ENCODE results near the gene COL18A1. TPM values are rescaled to one million over a fixed set of nuclear protein-coding genes. Genes with fewer than 3 reads are reported as not detected.
A peak's percentile ranks its signal among the peaks of the same experiment; 100 is the strongest.

The COL18A1 gene
- total RNA-seq, 4 donors from 2014 or later: 124 to 224 (median 173) TPM

DNA sequence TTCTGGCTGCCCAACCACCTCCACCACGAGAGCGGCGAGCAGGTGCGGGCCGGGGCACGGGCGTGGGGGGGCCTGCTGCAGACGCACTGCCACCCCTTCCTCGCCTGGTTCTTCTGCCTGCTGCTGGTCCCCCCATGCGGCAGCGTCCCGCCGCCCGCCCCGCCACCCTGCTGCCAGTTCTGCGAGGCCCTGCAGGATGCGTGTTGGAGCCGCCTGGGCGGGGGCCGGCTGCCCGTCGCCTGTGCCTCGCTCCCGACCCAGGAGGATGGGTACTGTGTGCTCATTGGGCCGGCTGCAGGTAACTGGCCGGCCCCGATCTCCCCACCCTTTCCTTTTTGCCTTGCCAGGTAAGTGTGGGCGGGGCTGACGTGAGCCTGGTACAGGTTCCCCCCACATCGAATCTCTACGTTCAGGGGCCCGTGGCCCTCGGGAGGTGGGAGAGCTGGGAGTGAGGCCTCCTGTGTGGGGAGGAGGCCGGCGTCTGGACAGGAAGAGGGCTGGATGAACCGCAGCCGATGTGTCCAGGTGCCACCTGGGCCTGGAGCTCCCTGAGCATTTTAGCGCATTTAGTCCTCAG, 51.7 kb downstream of the COL18A1 start:
- no peak for DNase-seq (ENCODE audit: low spot score in 2 of 2)
- H3K4me3 ChIP-seq: peak overlapping the region; percentile 6 to 47 (median 26)
- H3K27ac ChIP-seq: peak overlapping the region in 3 of 4 donors; percentile 8 to 75 (median 63)
- TF ChIP-seq, protein P1, sequence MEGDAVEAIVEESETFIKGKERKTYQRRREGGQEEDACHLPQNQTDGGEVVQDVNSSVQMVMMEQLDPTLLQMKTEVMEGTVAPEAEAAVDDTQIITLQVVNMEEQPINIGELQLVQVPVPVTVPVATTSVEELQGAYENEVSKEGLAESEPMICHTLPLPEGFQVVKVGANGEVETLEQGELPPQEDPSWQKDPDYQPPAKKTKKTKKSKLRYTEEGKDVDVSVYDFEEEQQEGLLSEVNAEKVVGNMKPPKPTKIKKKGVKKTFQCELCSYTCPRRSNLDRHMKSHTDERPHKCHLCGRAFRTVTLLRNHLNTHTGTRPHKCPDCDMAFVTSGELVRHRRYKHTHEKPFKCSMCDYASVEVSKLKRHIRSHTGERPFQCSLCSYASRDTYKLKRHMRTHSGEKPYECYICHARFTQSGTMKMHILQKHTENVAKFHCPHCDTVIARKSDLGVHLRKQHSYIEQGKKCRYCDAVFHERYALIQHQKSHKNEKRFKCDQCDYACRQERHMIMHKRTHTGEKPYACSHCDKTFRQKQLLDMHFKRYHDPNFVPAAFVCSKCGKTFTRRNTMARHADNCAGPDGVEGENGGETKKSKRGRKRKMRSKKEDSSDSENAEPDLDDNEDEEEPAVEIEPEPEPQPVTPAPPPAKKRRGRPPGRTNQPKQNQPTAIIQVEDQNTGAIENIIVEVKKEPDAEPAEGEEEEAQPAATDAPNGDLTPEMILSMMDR (IDR thresholded peaks at IDR 0.05): no peak
- TF ChIP-seq POLR2A (IDR thresholded peaks at IDR 0.05) (no peak), EP300 (IDR thresholded peaks at IDR 0.05) (no peak)
- peaks cover 0 to 11% (median 3%) of the 10 kb centered on the region in 4 donors for H3K9me3 ChIP-seq
- 87 to 90% methylated on average over 24 to 25 of the region's 38 CpGs for WGBS, 2 donors
- no peaks in the 10 kb centered on the region for H3K27me3 ChIP-seq
- H3K4me1 ChIP-seq: peaks cover 0 to 40% (median 17%) of the 10 kb centered on the region in 4 donors
- peaks cover 0 to 18% (median 0%) of the 10 kb centered on the region in 3 donors for H3K36me3 ChIP-seq

DNA sequence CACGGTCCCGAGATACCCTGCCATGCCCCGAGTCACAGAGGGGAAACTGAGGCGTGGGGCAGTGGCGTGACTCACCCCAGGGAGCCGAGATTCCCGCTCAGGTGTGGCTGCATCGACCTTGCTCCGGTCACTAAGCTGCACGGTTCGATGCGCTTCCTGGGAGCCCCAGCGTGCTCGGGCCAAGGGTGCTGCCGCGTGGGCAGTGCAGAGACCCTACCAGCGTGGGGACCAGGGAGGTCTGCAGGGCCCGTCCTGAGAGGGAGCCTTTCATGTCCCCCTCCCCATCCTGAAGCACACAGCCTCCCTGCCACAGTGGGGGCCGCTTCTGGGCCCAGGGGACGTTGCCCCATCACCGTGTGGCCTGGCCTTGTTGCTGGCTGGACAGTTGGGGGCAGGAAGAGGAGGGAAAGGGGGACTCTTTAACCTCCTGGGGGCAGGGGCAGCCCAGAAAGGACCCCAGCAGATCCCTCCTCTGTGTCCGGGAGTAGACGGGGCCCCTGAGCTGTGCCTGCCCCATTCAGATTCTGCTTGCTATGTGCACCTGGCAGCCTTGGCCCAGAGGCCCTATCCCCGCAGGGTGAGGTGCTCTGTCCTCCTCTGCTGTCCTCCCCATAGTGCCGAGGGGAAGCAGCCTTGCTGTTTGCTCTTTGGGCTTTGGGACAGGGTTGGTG, 52.3 kb downstream of the COL18A1 start:
- Histone ChIP-seq H3K4me3 (peak overlapping the region; percentile 16 to 47 (median 26)), H3K36me3 (peaks cover 0 to 18% (median 0%) of the 10 kb centered on the region in 3 donors), H3K27ac (peak overlapping the region in 2 of 4 donors; percentile 63 to 75), H3K9me3 (peaks cover 0 to 17% (median 3%) of the 10 kb centered on the region in 4 donors), H3K4me1 (peaks cover 0 to 40% (median 17%) of the 10 kb centered on the region in 4 donors), H3K27me3 (no peaks in the 10 kb centered on the region)
- TF ChIP-seq EP300 (IDR thresholded peaks at IDR 0.05): no peak
- TF ChIP-seq, protein P1 (IDR thresholded peaks at IDR 0.05): no peak
- TF ChIP-seq POLR2A (IDR thresholded peaks at IDR 0.05): no peak
- WGBS, 2 donors: 56 to 73% methylated on average over 11 to 23 of the region's 25 CpGs
- no peak for DNase-seq (ENCODE audit: low spot score in 2 of 2)

DNA sequence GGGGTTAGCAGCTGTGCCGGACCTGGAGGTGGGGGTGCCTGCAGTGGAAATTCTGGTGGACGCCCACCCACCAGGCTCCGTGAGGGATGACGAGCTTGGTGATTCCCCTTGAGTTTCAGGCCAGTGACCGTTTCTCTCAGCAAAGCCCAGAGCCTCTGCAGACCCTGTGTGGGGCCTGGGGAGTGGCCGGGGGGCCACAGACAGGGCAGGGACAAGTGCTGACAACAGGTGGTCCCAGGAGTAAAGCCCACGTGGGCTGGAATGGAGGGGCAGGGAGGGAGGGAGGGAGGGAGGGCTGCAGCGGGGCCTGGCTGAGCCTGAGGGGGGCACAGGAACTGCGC, 52.8 kb downstream of the COL18A1 start:
- Histone ChIP-seq H3K4me3 (peak overlapping the region in 3 of 4 donors; percentile 10 to 47 (median 18)), H3K9me3 (peaks cover 0 to 22% (median 3%) of the 10 kb centered on the region in 4 donors), H3K4me1 (peaks cover 0 to 40% (median 17%) of the 10 kb centered on the region in 4 donors), H3K27me3 (no peaks in the 10 kb centered on the region), H3K27ac (peak overlapping the region in 3 of 4 donors; percentile 20 to 75 (median 63)), H3K36me3 (peaks cover 0 to 18% (median 0%) of the 10 kb centered on the region in 3 donors)
- 52 to 72% methylated on average over 8 of the region's 9 CpGs for WGBS, 2 donors
- DNase-seq (ENCODE audit: low spot score in 2 of 2): no peak
- TF ChIP-seq POLR2A (IDR thresholded peaks at IDR 0.05): no peak
- TF ChIP-seq, protein P1 (IDR thresholded peaks at IDR 0.05): no peak
- no peak for TF ChIP-seq EP300 (IDR thresholded peaks at IDR 0.05)

DNA sequence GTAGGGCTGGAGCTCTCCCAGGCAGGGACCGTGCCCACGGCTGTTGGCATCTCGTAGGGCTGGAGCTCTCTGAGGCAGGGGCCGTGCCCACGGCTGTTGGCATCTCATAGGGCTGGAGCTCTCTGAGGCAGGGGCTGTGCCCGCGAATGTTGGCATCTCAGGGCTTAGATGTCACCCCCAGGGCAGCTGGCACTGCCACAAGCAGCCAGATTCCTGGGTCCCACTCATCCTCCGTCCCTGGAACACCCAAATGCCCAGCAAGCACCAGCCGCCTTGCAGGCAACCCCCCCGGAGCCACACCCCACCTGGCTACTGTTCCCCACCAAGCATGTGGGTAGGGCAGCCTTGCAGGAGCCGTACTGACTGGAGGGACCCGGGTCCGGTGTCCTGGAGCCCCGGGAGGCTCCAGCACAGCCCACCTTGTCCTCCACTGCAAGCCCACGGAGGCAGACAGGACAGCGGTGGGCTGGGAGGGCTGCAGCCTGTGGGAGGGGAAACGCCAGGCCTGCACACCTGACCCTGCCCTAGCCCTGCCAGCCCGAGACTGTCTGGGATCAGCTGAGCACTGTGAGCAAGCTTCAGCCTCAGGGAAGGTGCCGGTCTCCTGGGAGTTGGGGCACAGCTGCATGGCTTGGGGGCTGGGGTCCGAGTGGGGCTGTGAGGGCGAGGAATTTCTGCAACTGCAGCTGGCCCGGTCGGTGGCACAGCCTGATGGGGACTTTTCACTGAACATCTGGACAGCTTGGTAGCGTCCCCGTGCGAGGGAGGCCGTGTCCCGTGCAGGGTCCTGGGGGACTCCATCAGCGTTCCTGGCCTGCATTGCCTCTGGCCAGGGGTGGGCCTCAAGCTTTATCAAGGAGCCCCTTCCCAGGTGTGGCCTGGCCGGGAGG, 53.6 kb downstream of the COL18A1 start:
- 62 to 70% methylated on average over 22 to 23 of the region's 30 CpGs for WGBS, 2 donors
- DNase-seq (ENCODE audit: low spot score in 2 of 2): no peak
- peak overlapping the region in 3 of 4 donors; percentile 10 to 47 (median 18) for H3K4me3 ChIP-seq

More for the DNA sequence above, 53.6 kb downstream of the COL18A1 start:
- peaks cover 0 to 38% (median 17%) of the 10 kb centered on the region in 4 donors for H3K4me1 ChIP-seq
- peak overlapping the region in 3 of 4 donors; percentile 20 to 75 (median 63) for H3K27ac ChIP-seq
- TF ChIP-seq POLR2A (IDR thresholded peaks at IDR 0.05) (no peak), EP300 (IDR thresholded peaks at IDR 0.05) (no peak)
- TF ChIP-seq, protein P1 (IDR thresholded peaks at IDR 0.05): no peak
- peaks cover 0 to 18% (median 0%) of the 10 kb centered on the region in 3 donors for H3K36me3 ChIP-seq
- H3K9me3 ChIP-seq: peaks cover 0 to 24% (median 3%) of the 10 kb centered on the region in 4 donors
- no peaks in the 10 kb centered on the region for H3K27me3 ChIP-seq
